Epithelial cell of esophagus (primary cell): ENCODE results near the gene MED28.
A peak's percentile ranks its signal among the peaks of the same experiment; 100 is the strongest.
"Not testable (repeated sequence)": the region's sequence is repeated elsewhere in the genome, so short reads cannot be mapped to it uniquely, and the experiment has no call there.

ENCODE experiments used
- DNase-seq: peaks from one replicate; pipeline ENCODE4 v3.0.0; 2010; ENCODE audit warnings: low read depth
- H3K4me3 ChIP-seq: 2 replicates; pipeline ENCODE4 v1.5.1; 2011; ENCODE audit warnings: mild to moderate bottlenecking, low read length, control low read depth
- TF ChIP-seq, protein P1 (sequence below): IDR thresholded peaks from 2 replicates; pipeline ENCODE4 v1.5.1; 2011; ENCODE audit warnings: low read depth, mild to moderate bottlenecking, low read length, control low read depth, inconsistent platforms; ENCODE audit not compliant: insufficient read depth; ENCODE audit errors: missing control alignments

Gene MED28

DNA sequence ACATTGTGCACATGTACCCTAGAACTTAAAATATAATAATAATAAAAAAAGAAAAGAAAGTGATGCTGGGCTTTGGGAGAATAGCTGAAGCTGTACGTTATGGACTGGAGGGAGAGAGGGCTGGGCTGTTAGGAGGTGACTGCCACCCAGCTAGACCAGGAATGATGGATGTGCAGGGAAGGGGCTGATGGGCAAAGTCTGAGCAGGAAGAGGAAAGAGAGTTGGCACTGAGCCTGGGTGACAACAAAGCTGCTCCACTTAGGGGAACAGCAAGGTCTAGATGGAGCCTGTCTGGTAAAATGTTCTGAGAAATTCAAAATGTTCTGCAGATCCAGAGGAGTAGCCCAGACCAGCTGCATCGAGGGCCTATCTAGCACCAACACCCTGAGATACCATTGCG is 32.3 kb downstream of the MED28 start:
- TF ChIP-seq, protein P1, sequence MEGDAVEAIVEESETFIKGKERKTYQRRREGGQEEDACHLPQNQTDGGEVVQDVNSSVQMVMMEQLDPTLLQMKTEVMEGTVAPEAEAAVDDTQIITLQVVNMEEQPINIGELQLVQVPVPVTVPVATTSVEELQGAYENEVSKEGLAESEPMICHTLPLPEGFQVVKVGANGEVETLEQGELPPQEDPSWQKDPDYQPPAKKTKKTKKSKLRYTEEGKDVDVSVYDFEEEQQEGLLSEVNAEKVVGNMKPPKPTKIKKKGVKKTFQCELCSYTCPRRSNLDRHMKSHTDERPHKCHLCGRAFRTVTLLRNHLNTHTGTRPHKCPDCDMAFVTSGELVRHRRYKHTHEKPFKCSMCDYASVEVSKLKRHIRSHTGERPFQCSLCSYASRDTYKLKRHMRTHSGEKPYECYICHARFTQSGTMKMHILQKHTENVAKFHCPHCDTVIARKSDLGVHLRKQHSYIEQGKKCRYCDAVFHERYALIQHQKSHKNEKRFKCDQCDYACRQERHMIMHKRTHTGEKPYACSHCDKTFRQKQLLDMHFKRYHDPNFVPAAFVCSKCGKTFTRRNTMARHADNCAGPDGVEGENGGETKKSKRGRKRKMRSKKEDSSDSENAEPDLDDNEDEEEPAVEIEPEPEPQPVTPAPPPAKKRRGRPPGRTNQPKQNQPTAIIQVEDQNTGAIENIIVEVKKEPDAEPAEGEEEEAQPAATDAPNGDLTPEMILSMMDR, result no peak
- DNase-seq, result no peak
- H3K4me3 ChIP-seq, result no peak overlapping the region

DNA sequence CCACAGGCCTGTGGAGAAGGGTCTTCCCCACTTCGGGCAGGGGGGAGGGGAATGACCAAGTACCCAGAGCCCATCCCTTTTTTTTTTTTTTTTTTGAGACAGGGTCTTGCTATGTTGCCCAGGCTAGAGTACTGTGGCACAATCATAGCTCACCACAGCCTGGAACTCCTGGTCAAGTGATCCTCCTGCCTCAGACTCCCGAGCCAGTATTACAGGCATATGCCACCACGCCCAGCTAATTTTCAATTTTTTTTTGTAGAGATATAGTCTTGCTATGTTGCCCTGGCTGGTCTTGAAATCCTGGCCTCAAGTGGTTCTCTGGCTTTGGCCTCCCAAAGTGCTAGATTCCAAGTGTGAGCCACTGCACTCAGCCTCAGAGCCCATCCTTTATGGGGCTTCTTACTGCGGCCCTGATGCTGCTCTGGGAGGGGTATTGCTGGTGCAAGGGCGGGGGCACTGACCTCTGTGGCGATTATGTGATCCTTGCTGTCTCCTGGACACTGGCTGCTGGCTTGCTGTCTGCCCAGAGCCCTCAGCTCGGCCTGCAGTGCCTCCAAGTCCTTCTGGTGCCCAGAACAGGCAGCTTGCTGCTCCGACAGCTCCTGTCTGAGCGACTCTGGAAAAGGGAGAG is 32.9 kb downstream of the MED28 start:
- H3K4me3 ChIP-seq, result no peak overlapping the region
- DNase-seq, result no peak
- TF ChIP-seq, protein P1, result no peak

DNA sequence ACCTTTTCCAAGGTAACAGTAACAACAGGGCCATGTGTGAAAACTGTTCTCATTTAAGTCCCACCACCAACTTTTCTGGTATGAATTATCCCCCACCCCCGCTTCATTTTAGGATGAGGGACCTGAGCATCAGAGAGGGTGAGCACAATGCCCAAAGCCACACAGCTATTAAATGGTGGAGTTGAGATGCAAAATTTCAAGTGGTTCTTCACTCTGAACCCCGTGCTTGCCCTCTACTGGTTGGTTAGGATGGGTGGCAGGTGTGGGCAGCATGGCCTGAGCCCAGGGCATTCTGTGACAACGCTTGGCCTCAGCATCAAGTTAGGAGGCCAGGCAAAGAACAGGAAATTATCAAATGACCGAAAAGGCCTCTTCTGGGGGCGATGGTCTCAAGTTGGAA is 33.5 kb downstream of the MED28 start:
- TF ChIP-seq, protein P1, result no peak
- H3K4me3 ChIP-seq, result no peak overlapping the region

DNA sequence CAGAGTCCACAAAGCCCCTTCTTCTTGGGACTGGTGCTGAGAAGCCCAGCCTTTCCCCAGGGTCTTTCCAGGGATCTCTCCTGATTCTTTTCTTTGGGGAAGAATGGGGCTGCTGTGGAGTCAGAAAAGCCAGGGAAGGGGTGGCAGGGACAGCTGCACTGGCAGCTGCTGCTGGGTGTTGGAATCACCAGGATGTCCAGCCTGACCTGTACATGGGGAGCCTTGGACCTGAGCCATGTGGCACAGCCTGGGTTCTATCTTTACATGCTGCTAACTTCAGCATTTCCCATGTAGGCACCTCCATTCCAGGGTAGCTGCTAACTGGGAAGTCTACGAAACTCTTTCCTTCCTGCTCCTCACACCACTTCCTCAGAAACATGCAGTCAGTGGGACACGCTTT is 36.0 kb downstream of the MED28 start:
- TF ChIP-seq, protein P1, result no peak
- no peak overlapping the region for H3K4me3 ChIP-seq
- DNase-seq, result no peak

More for the DNA sequence above, 33.5 kb downstream of the MED28 start:
- no peak for DNase-seq

DNA sequence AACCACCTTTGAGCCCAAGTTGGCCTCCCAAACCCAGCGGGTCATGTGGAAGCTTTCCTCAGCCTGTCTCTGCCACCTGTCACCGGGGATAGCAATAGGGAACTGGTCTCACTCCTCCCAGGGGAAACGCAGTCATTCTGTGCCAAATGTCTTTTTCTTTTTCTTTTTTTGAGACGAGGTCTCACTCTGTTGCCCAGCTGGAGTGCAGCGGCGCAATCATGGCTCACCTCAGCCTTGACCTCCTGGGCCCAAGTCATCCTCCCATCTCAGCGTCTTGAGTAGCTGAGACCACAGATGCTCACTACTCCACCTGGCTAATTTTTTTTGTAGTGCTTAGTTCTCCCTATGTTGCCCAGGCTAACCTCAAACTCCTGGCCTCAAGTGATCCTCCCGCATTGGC is 40.3 kb downstream of the MED28 start:
- H3K4me3 ChIP-seq, result no peak overlapping the region
- DNase-seq, result no peak
- TF ChIP-seq, protein P1, result no peak

DNA sequence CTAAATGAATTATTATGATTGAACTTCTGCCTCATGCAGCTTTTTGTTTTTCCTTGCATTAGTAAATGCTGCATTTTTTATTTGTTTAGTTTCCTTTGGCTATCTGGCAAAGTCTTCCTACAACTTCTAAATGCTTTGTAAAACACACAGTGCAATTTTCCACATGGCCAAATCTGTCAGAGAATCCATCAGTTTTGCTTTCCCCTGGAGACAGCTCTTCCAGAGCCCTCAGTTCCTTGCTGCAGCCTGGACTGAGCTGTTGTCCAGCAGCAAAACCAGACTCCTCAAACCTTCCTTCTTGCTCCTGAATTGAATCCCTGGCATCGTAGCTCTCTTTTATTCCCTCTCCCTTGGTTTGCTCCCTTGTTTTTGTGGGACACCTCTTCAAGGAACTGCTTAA is 42.6 kb downstream of the MED28 start:
- TF ChIP-seq, protein P1, result no peak
- H3K4me3 ChIP-seq, result no peak overlapping the region
- DNase-seq, result no peak

DNA sequence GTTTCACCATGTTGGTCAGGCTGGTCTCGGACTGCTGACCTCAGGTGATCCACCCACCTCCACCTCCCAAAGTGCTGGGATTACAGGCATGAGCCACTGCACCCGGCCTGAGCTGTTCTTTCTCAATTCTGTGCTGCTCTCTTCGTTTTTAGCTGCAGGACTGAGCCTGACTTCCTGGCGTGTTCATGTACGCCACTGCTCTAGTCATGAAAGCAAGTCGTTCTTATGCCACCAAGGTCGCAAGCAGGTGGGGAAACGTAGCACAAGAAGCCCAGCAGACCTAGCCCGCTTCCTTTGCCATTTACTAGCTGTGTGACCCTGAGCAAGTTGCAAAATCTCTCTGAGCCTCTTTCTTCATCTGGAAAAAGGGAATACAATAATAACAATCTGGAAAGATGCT is 43.4 kb downstream of the MED28 start:
- no peak for DNase-seq
- TF ChIP-seq, protein P1, result no peak
- no peak overlapping the region for H3K4me3 ChIP-seq

DNA sequence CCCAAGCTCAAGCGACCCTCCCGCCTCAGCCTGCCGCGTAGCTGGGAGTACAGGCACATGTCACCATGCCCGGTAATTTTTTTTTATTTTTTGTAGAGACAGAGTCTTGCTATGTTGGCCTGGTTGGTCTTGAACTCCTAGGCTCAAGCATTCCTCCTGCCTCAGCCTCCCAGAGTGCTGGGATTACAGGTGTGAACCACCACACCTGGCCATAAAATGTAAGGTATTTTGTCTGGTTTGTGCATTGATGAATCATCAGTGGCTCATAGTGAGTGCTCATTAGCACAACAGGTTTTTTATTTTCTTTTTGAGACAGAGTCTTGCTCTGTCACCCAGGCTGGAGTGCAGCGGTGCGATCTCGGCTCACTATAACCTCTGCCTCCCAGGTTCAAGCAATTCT is 44.8 kb downstream of the MED28 start:
- not testable (repeated sequence) for H3K4me3 ChIP-seq
- peak; percentile 8 for DNase-seq
